Fibroblast of skin of abdomen (primary cell): Measurements from ENCODE around the gene RAC3.
"Not testable (repeated sequence)": the region's sequence is repeated elsewhere in the genome, so short reads cannot be mapped to it uniquely, and the experiment has no call there.

Experiments used
- DNase-seq: peaks from one replicate; pipeline ENCODE4 v3.0.0-alpha.2; 2013

Gene RAC3

GRCh38 chr17:82025401-82026107, 5.9 kb upstream of the RAC3 start:
- no peak for DNase-seq

GRCh38 chr17:82028246-82028645, 3.2 kb upstream of the RAC3 start:
- DNase-seq, result no peak

GRCh38 chr17:82028966-82029365, 2.5 kb upstream of the RAC3 start:
- DNase-seq, result no peak

GRCh38 chr17:82029391-82029790, 2.1 kb upstream of the RAC3 start:
- DNase-seq, result no peak

GRCh38 chr17:82029990-82030469, 1.4 kb upstream of the RAC3 start:
- DNase-seq, result no peak

GRCh38 chr17:82030470-82031302, 792 bp upstream of the RAC3 start:
- DNase-seq, result peak; percentile 75

GRCh38 chr17:82031885-82032627, 578 bp downstream of the RAC3 start:
- DNase-seq, result no peak

GRCh38 chr17:82033359-82034085, 2.0 kb downstream of the RAC3 start:
- no peak for DNase-seq

GRCh38 chr17:82034371-82035011, 3.0 kb downstream of the RAC3 start:
- no peak for DNase-seq

GRCh38 chr17:82035488-82035887, 4.0 kb downstream of the RAC3 start:
- DNase-seq, result no peak

GRCh38 chr17:82035956-82036633, 4.6 kb downstream of the RAC3 start:
- no peak for DNase-seq

GRCh38 chr17:82036634-82037091, 5.2 kb downstream of the RAC3 start:
- DNase-seq, result no peak

- DNase-seq, result peak; percentile 95
Measured at GRCh38 chr17:82037092-82037888, 5.8 kb downstream of the RAC3 start, which contains the start of gene DCXR. DCXR (minus strand) TSS chr17:82037697; CDS start chr17:82037682, 15 bp downstream.

GRCh38 chr17:82037889-82038195, 6.4 kb downstream of the RAC3 start:
- DNase-seq, result no peak

- DNase-seq, result not testable (repeated sequence)
Measured at GRCh38 chr17:82038796-82039409, 7.4 kb downstream of the RAC3 start.

- DNase-seq, result no peak
Measured at GRCh38 chr17:82039695-82040299, 8.3 kb downstream of the RAC3 start.

GRCh38 chr17:82041144-82041814, 9.8 kb downstream of the RAC3 start:
- no peak for DNase-seq

- DNase-seq, result no peak
Measured at GRCh38 chr17:82042649-82043048, 11.2 kb downstream of the RAC3 start.

- DNase-seq, result no peak
Measured at GRCh38 chr17:82043507-82043906, 12.0 kb downstream of the RAC3 start.
